ENCODE data around the gene BCAP31.

DNA sequence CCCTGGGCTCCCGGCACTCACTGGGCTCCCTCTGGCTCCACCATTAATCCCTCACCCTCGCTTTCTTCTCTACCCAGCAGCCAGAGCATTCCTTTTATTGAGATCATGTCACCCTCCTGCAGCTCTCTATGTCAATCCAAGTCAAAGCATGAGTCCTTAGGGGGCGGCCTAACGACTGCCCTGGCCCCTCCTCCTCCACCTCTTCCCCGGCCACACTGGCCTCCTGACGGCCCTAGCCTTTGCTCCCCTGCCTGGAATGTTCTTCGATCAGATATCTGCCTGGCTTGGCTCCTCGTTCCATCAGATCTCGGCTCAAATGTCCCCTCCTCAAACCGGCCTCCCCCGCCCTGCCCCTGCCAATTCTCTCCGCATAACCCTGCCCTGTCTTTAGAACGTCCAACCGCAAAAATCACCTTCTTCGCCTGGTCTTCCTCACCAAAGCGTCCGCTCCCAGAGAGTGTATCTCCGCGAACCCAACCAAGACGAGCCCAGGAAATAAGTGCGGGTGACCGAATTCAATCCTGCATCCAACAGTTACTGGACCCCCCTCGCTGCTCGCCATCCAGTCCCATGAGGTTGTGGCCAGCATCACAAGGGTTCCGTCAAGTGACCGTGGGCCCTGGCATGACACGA, 49.9 kb downstream of the BCAP31 start:
- TF ChIP-seq, protein P1, sequence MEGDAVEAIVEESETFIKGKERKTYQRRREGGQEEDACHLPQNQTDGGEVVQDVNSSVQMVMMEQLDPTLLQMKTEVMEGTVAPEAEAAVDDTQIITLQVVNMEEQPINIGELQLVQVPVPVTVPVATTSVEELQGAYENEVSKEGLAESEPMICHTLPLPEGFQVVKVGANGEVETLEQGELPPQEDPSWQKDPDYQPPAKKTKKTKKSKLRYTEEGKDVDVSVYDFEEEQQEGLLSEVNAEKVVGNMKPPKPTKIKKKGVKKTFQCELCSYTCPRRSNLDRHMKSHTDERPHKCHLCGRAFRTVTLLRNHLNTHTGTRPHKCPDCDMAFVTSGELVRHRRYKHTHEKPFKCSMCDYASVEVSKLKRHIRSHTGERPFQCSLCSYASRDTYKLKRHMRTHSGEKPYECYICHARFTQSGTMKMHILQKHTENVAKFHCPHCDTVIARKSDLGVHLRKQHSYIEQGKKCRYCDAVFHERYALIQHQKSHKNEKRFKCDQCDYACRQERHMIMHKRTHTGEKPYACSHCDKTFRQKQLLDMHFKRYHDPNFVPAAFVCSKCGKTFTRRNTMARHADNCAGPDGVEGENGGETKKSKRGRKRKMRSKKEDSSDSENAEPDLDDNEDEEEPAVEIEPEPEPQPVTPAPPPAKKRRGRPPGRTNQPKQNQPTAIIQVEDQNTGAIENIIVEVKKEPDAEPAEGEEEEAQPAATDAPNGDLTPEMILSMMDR (IDR thresholded peaks at IDR 0.05; ENCODE audit: low read depth, low read length) = no peak
- TF ChIP-seq, protein P2, sequence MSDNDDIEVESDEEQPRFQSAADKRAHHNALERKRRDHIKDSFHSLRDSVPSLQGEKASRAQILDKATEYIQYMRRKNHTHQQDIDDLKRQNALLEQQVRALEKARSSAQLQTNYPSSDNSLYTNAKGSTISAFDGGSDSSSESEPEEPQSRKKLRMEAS (IDR thresholded peaks at IDR 0.05; ENCODE audit: low read depth, low read length) = no peak
